K562 (cell line): Measurements from ENCODE around the gene CMSS1. TPM values are rescaled to one million over a fixed set of nuclear protein-coding genes. Genes with fewer than 3 reads are reported as not detected.
"Not testable (repeated sequence)": the region's sequence is repeated elsewhere in the genome, so short reads cannot be mapped to it uniquely, and the experiment has no call there.

Experiments
- ATAC-seq: fragments of 200-7000 bp; cut with Tn5 transposase; 3 replicates; pipeline ENCODE4 v1.9.1; 2020; ENCODE audit warnings: moderate library complexity
- BruUV-seq: library from RNA; stranded (reverse); fragments of 400-500 nt; replicated peaks from 2 replicates; lab custom pipeline; 2021; lab: Mats Ljungman, UMichigan
- CTCF ChIA-PET: fragments of 300-600 bp; formaldehyde crosslinking; extraction: SDS; loops from one replicate; lab custom pipeline; 2021; ENCODE audit warnings: low intra/inter-chr PET ratio; lab: Yijun Ruan, JAX
- POLR2A ChIA-PET: fragments of 300-600, 350-650 bp; sonication (Branson Sonifier 250); formaldehyde crosslinking; extraction: SDS; loops from one replicate; lab custom pipeline; 2021; ENCODE audit warnings: antibody characterized with exemption, inconsistent platforms; lab: Yijun Ruan, JAX
- DNase-seq, 4 experiments: peaks; one replicate each; pipeline versions ENCODE4 v3.0.0 to v3.0.0-alpha.2; 2011 to 2018; ENCODE audit warnings: low spot score in 3 of 4, mixed read lengths in 3 of 4; ENCODE audit errors: extremely low read depth in 1 of 4
- FAIRE-seq: peaks from 2 replicates; lab custom pipeline; 2011; peaks lifted over from hg19 to GRCh38; lab: Jason Lieb, UNC
- H2AFZ ChIP-seq: 2 replicates; pipeline ENCODE4 v1.6.0; 2011; ENCODE audit warnings: low read depth, low read length, control low read depth, inconsistent platforms
- H3K27ac ChIP-seq: fragments of 200-600 bp; 3 replicates; pipeline ENCODE4 v1.8.0; 2011; ENCODE audit warnings: low read depth, mild to moderate bottlenecking, control low read depth, inconsistent platforms, low read length, moderate library complexity, mixed read lengths; ENCODE audit errors: extremely low read depth
- H3K27me3 ChIP-seq, 2 experiments: fragments of 300-600 bp in 1 of 2; 2 replicates in 1 of 2; 3 replicates in 1 of 2; pipeline versions ENCODE4 v1.6.0 to v1.8.0; 2011; ENCODE audit warnings: inconsistent platforms in 2 of 2, low read length in 2 of 2, mild to moderate bottlenecking in 1 of 2, mixed read lengths in 1 of 2, moderate library complexity in 1 of 2; ENCODE audit not compliant: control insufficient read depth in 2 of 2, insufficient read depth in 2 of 2
- H3K36me3 ChIP-seq: fragments of 300-600 bp; 3 replicates; pipeline ENCODE4 v1.8.0; 2011; ENCODE audit warnings: mild to moderate bottlenecking, low read length, inconsistent platforms; ENCODE audit not compliant: control insufficient read depth, insufficient read depth
- H3K4me1 ChIP-seq, 2 experiments: fragments of 200-600 bp in 1 of 2; replicated peaks in 1 of 2; 2 replicates in 1 of 2; 3 replicates in 1 of 2; pipeline versions ENCODE4 v1.5.1 to v1.8.0; 2011; ENCODE audit warnings: inconsistent platforms in 2 of 2, low read length in 2 of 2, mild to moderate bottlenecking in 1 of 2, mixed read lengths in 1 of 2, moderate library complexity in 1 of 2; ENCODE audit not compliant: control insufficient read depth in 2 of 2, insufficient read depth in 2 of 2
- H3K4me2 ChIP-seq: 2 replicates; pipeline ENCODE4 v1.6.1; 2011; ENCODE audit warnings: low read length, control low read depth, inconsistent platforms, mixed read lengths; ENCODE audit not compliant: insufficient read depth
- H3K4me3 ChIP-seq: fragments of 200-600 bp; sonication (generic), shearing (Covaris generic); 2 replicates; pipeline ENCODE4 v1.5.1; 2016; ENCODE audit warnings: control low read depth, inconsistent platforms
- H3K79me2 ChIP-seq: fragments of 200-600 bp; 3 replicates; pipeline ENCODE4 v1.8.0; 2011; ENCODE audit warnings: low read length, inconsistent platforms; ENCODE audit not compliant: control insufficient read depth, insufficient read depth
- H3K9ac ChIP-seq, 2 experiments: 2 replicates each; pipeline versions ENCODE4 v1.6.0 to v1.6.1; 2011; ENCODE audit warnings: low read depth in 2 of 2, low read length in 2 of 2, control low read depth in 1 of 2, inconsistent platforms in 1 of 2, mild to moderate bottlenecking in 1 of 2, mixed read lengths in 1 of 2; ENCODE audit not compliant: insufficient read depth in 1 of 2
- H3K9me1 ChIP-seq: one replicate; pipeline ENCODE4 v1.6.0; 2011; ENCODE audit warnings: inconsistent platforms, mild to moderate bottlenecking, low read length, moderate library complexity; ENCODE audit not compliant: control insufficient read depth, insufficient read depth
- H3K9me3 ChIP-seq: replicated peaks from 2 replicates; pipeline ENCODE4 v1.5.1; 2011; ENCODE audit warnings: low read depth, low read length, inconsistent platforms; ENCODE audit not compliant: control insufficient read depth, insufficient read depth
- H4K20me1 ChIP-seq: replicated peaks from 2 replicates; pipeline ENCODE4 v1.6.1; 2011; ENCODE audit warnings: low read length, inconsistent platforms, mixed read lengths; ENCODE audit not compliant: control insufficient read depth, insufficient read depth
- RAD21 ChIP-seq, 2 experiments: fragments of 250-450 bp in 1 of 2; fragments of 450-650 bp in 1 of 2; sonication (Bioruptor Pico) in 1 of 2; formaldehyde crosslinking in 1 of 2; IDR thresholded peaks in 1 of 2; conservative IDR thresholded peaks in 1 of 2; 2 replicates each; pipeline versions ENCODE4 v1.4.0 to v1.8.0; 2020 to 2022; ENCODE audit warnings: mild to moderate bottlenecking in 2 of 2, moderate library complexity in 1 of 2
- TCF3 ChIP-seq: sonication (generic); formaldehyde crosslinking; IDR thresholded peaks from 2 replicates; pipeline ENCODE4 v1.4.0; 2020; ENCODE audit warnings: mild to moderate bottlenecking, missing genetic modification reagents
- TEAD1 ChIP-seq, 2 experiments: fragments of 450-650 bp in 1 of 2; sonication (generic) in 1 of 2; formaldehyde crosslinking; IDR thresholded peaks; 2 replicates each; pipeline versions ENCODE4 v1.4.0 to v1.8.0; 2020 to 2022; ENCODE audit warnings: mild to moderate bottlenecking in 2 of 2, missing genetic modification reagents in 1 of 2
- TEAD4 ChIP-seq, 2 experiments: sonication (generic) in 1 of 2; formaldehyde crosslinking in 1 of 2; IDR thresholded peaks; 2 replicates each; pipeline versions ENCODE4 v1.6.1 to v1.8.0; 2012 to 2022; ENCODE audit warnings: borderline replicate concordance in 1 of 2, inconsistent platforms in 1 of 2, low read length in 1 of 2, mild to moderate bottlenecking in 1 of 2, missing genetic modification reagents in 1 of 2
- ZBTB33 ChIP-seq: sonication (generic); formaldehyde crosslinking; IDR thresholded peaks from 2 replicates; pipeline ENCODE4 v1.8.1; 2023; ENCODE audit warnings: mild to moderate bottlenecking, missing genetic modification reagents
- ZNF146 ChIP-seq: IDR thresholded peaks from one replicate; pipeline ENCODE4 v1.6.1; 2018; ENCODE audit warnings: missing compliant biosample characterization; ENCODE audit not compliant: unreplicated experiment
- whole genome bisulfite sequencing: fragments of 100-300 bp; shearing (Covaris generic); methylation state at CpG from one replicate; pipeline ENCODE4 v1.1.6; 2016; ENCODE audit warnings: low coverage, mixed read lengths; ENCODE audit not compliant: insufficient coverage; ENCODE audit errors: missing lambda C conversion rate; 5-methylcytosine and 5-hydroxymethylcytosine counted together
- in situ Hi-C: fragments of 300-500 bp; cut with MboI; formaldehyde crosslinking; loops from 4 replicates; pipeline ENCODE4 v1.15.0; 2018; ENCODE audit warnings: inconsistent platforms, mixed read lengths
- intact Hi-C: fragments of 100-400 bp; cut with micrococcal nuclease; formaldehyde crosslinking; loops from 2 replicates; pipeline ENCODE4 v1.14.2; 2022
- polyA plus RNA-seq, 8 experiments: library from polyadenylated mRNA; depleted of rRNA in 4 of 8; stranded (reverse) in 5 of 8; unstranded in 3 of 8; fragments of >200 nt; fragmentation: Nextera tagmentation in 2 of 8; fragmentation: Illumina TruSeq in 1 of 8; extraction: Ambion mirVana in 2 of 8; extraction: Trizol in 1 of 8; gene quantifications; 2 replicates each; pipeline versions ENCODE4 v1.2.1 to v1.2.3, GENCODE V29; 2011 to 2014; ENCODE audit warnings: inconsistent platforms in 1 of 8, missing spikeins in 1 of 8
- total RNA-seq, 7 experiments: library from RNA; depleted of rRNA in 6 of 7; stranded (reverse); fragments of >200 nt in 6 of 7; fragmentation: Illumina TruSeq in 2 of 7; extraction: Trizol in 2 of 7; gene quantifications; 2 replicates each; pipeline versions ENCODE4 v1.2.1 to v1.2.3, GENCODE V29; 2011 to 2021; ENCODE audit warnings: low replicate concordance in 1 of 7
- TF ChIP-seq, protein P1 (sequence below): fragments of 450-650 bp; formaldehyde crosslinking; IDR thresholded peaks from 2 replicates; pipeline ENCODE4 v1.4.0; 2020; ENCODE audit warnings: mild to moderate bottlenecking, moderate library complexity

Gene CMSS1
- total and polyA plus RNA-seq, 9 of the 15 experiments (the other 6 are each of a cell fraction or from before 2014, with no cell fraction given) = 46.9 to 109 (median 72.3) TPM

DNA sequence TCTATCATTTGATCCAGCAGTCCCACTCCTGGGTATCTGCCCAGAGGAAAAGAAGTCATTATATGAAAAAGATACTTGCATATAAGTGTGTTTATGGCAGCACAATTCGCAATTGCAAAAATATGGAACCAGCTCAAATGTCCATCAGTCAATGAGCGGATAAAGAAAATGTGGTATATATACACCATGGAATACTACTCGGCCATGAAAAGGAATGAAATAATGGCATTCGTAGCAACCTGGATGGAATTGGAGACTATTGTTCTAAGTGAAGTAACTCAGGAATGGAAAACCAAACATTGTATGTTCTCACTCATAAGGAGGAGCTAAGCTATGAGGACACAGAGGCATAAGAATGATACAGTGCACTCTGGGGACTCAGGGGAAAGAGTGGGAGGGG lies 24.3 kb downstream of the CMSS1 start:
- H3K36me3 ChIP-seq, H3K27ac ChIP-seq, H3K9me1 ChIP-seq, H3K9me3 ChIP-seq, H3K9ac ChIP-seq: not testable (repeated sequence)
- peak; percentile 54 for TF ChIP-seq ZNF146 (CRISPR knock-in tag)
- TF ChIP-seq, all 486 proteins: peak for 1; not testable (repeated sequence) for 485
- H3K4me1 ChIP-seq, DNase-seq, ATAC-seq, H3K4me3 ChIP-seq, POLR2A ChIA-PET, BruUV-seq, H4K20me1 ChIP-seq, CTCF ChIA-PET, H2AFZ ChIP-seq, H3K27me3 ChIP-seq, H3K4me2 ChIP-seq, FAIRE-seq: not testable (repeated sequence)
- in situ Hi-C loops (loop anchor here (25.0 kb wide), 2 partner anchors 220 to 770 kb away; partner anchors contain the start of gene ADGRG7), intact Hi-C loops (loop anchor here (5.0 to 10.0 kb wide), 2 partner anchors 80 to 163 kb away; no protein-coding TSS in a partner anchor)
- 97% methylated on average over 4 of the region's 4 CpGs for WGBS
- peaks cover 58% of the 10 kb centered on the region for H3K79me2 ChIP-seq

- FAIRE-seq = no peak
- DNase-seq = peak in 2 of 4 experiments; percentile 16 to 20
- no peaks in the 10 kb centered on the region for H3K9me3 ChIP-seq
- H3K4me1 ChIP-seq = peaks cover 0 to 7% of the 10 kb centered on the region in 2 experiments; a peak in 1 of 5 replicates
- peaks cover 60% of the 10 kb centered on the region for H3K79me2 ChIP-seq
- no peaks in the 10 kb centered on the region for H3K9me1 ChIP-seq
- intact Hi-C loops (loop anchor here (1.0 to 10.0 kb wide), 3 partner anchors 79 to 411 kb away; no protein-coding TSS in a partner anchor), in situ Hi-C loops (loop anchor here (25.0 kb wide), 2 partner anchors 219 to 769 kb away; partner anchors contain the start of gene ADGRG7)
- ChIA-PET POLR2A (interaction anchor here (0.7 kb wide), 2 partner anchors 417 to 453 kb away, joined by 3 read pairs; no protein-coding TSS in a partner anchor), CTCF (interaction anchor here (0.6 to 2.4 kb wide), 2 partner anchors 172 to 411 kb away, joined by 3 to 17 read pairs; no protein-coding TSS in a partner anchor)
- no peak overlapping the region for H2AFZ ChIP-seq
- H3K4me3 ChIP-seq = no peak overlapping the region
- H3K27ac ChIP-seq = no peak overlapping the region
- H3K4me2 ChIP-seq = no peak overlapping the region
- no peak overlapping the region for H3K9ac ChIP-seq
- 17% methylated on average over 2 of the region's 2 CpGs for WGBS
- H4K20me1 ChIP-seq = no peaks in the 10 kb centered on the region
- no TSS peak for BruUV-seq
- no peaks in the 10 kb centered on the region for H3K36me3 ChIP-seq
- no peaks in the 10 kb centered on the region for H3K27me3 ChIP-seq
- ATAC-seq = peak; percentile 78
- TF ChIP-seq, protein P1, sequence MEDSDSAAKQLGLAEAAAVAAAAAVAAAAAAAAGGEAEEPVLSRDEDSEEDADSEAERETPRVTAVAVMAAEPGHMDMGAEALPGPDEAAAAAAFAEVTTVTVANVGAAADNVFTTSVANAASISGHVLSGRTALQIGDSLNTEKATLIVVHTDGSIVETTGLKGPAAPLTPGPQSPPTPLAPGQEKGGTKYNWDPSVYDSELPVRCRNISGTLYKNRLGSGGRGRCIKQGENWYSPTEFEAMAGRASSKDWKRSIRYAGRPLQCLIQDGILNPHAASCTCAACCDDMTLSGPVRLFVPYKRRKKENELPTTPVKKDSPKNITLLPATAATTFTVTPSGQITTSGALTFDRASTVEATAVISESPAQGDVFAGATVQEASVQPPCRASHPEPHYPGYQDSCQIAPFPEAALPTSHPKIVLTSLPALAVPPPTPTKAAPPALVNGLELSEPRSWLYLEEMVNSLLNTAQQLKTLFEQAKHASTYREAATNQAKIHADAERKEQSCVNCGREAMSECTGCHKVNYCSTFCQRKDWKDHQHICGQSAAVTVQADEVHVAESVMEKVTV = peak; percentile 29; the same call in 1 of the 2 replicates
- peak; percentile 75 for TF ChIP-seq RAD21 (CRISPR knock-in tag; conservative IDR thresholded peaks at IDR 0.05 in 1 of 2, IDR thresholded peaks at IDR 0.05 in 1 of 2)
- TF ChIP-seq TCF3 (CRISPR knock-in tag) = no peak
- peak; percentile 28; the same call in 1 of the 2 replicates for TF ChIP-seq TEAD4 (IDR thresholded peaks at IDR 0.05; ENCODE audit: low read length)
- no peak for TF ChIP-seq TEAD4 (CRISPR knock-in tag; IDR thresholded peaks at IDR 0.05; ENCODE audit: borderline replicate concordance)
- no peak for TF ChIP-seq ZBTB33 (CRISPR knock-in tag)
- TF ChIP-seq TEAD1 (CRISPR knock-in tag; IDR thresholded peaks at IDR 0.05) = 0 out of 4 replicates have a peak, but pooled peaks of 1 of the 2 experiments have one; percentile 24
These were observed 25.3 kb downstream of the CMSS1 start for GRCh38 chr3:99842826-99843589.
